Caco-2 (cell line): ENCODE results near the gene HBEGF. TPM values are rescaled to one million over a fixed set of nuclear protein-coding genes. Genes with fewer than 3 reads are reported as not detected.

ENCODE experiments used
- BruUV-seq: library from RNA; stranded (reverse); fragments of 400-500 nt; replicated peaks from 2 replicates; lab custom pipeline; 2021; lab: Mats Ljungman, UMichigan
- CTCF ChIA-PET: fragments of 300-600 bp; sonication (Branson Sonifier 250); formaldehyde crosslinking; loops from one replicate; lab custom pipeline; 2022; ENCODE audit warnings: antibody characterized with exemption; lab: Charles Lee
- POLR2A ChIA-PET: fragments of 300-600 bp; sonication (Branson Sonifier 250); formaldehyde crosslinking; loops from one replicate; lab custom pipeline; 2022; ENCODE audit warnings: antibody characterized with exemption; lab: Charles Lee
- DNase-seq, 2 experiments: peaks; one replicate each; pipeline versions ENCODE4 v3.0.0 to v3.0.0-alpha.2; 2020 to 2022
- H3K27me3 ChIP-seq: replicated peaks from 2 replicates; pipeline ENCODE4 v1.6.0; 2011; ENCODE audit warnings: low read length; ENCODE audit not compliant: control insufficient read depth, insufficient read depth
- H3K36me3 ChIP-seq: 2 replicates; pipeline ENCODE4 v1.5.1; 2011; ENCODE audit warnings: low read length; ENCODE audit not compliant: control insufficient read depth, insufficient read depth
- H3K4me1 ChIP-seq: fragments of 250-450 bp; sonication (Bioruptor Pico); 2 replicates; pipeline ENCODE4 v1.5.1; 2020; ENCODE audit warnings: mild to moderate bottlenecking
- H3K4me3 ChIP-seq: 2 replicates; pipeline ENCODE4 v1.5.1; 2011; ENCODE audit warnings: low read depth, mild to moderate bottlenecking, control low read depth, low read length
- H3K9me3 ChIP-seq: fragments of 250-450 bp; sonication (Bioruptor Pico); 2 replicates; pipeline ENCODE4 v1.5.1; 2020; ENCODE audit warnings: mild to moderate bottlenecking, moderate library complexity
- H3K27ac Mint-ChIP-seq: one replicate; pipeline ENCODE4 v1.8.0; 2022; ENCODE audit warnings: mixed read lengths; ENCODE audit not compliant: unreplicated experiment
- H3K27me3 Mint-ChIP-seq: one replicate; pipeline ENCODE4 v1.8.0; 2022; ENCODE audit warnings: mixed read lengths; ENCODE audit not compliant: insufficient read depth, unreplicated experiment
- H3K36me3 Mint-ChIP-seq: one replicate; pipeline ENCODE4 v1.8.0; 2022; ENCODE audit warnings: mild to moderate bottlenecking, mixed read lengths; ENCODE audit not compliant: insufficient read depth, unreplicated experiment
- H3K4me1 Mint-ChIP-seq: one replicate; pipeline ENCODE4 v1.8.0; 2022; ENCODE audit warnings: low read depth, mixed read lengths; ENCODE audit not compliant: unreplicated experiment
- H3K4me3 Mint-ChIP-seq: one replicate; pipeline ENCODE4 v1.8.0; 2022; ENCODE audit warnings: mild to moderate bottlenecking, moderate library complexity, mixed read lengths; ENCODE audit not compliant: unreplicated experiment
- H3K9me3 Mint-ChIP-seq: one replicate; pipeline ENCODE4 v1.8.0; 2022; ENCODE audit warnings: mixed read lengths; ENCODE audit not compliant: unreplicated experiment
- CTCF ChIP-seq, 2 experiments: fragments of 200-600 bp in 1 of 2; IDR thresholded peaks; 1 replicate in 1 of 2; 2 replicates in 1 of 2; pipeline versions ENCODE4 v1.5.1 to v1.8.0; 2011 to 2022; ENCODE audit warnings: antibody characterized with exemption in 1 of 2, control low read depth in 1 of 2, inconsistent platforms in 1 of 2, low read depth in 1 of 2, low read length in 1 of 2, mild to moderate bottlenecking in 1 of 2, moderate library complexity in 1 of 2; ENCODE audit not compliant: insufficient read depth in 1 of 2, severe bottlenecking in 1 of 2, unreplicated experiment in 1 of 2
- intact Hi-C: fragments of 100-400 bp; cut with micrococcal nuclease; formaldehyde crosslinking; loops from one replicate; pipeline ENCODE4 v1.10.0; 2022; ENCODE audit not compliant: unreplicated experiment
- total RNA-seq: library from RNA; stranded (reverse); gene quantifications from 2 replicates; pipeline ENCODE4 v1.2.3, GENCODE V29; 2022

The HBEGF gene
- total RNA-seq, 1 experiment from 2014 or later, result 5.8 TPM

GRCh38 chr5:140342896-140343295 lies 3.5 kb downstream of the HBEGF start:
- TF ChIP-seq CTCF (IDR thresholded peaks at IDR 0.05; ENCODE audit: insufficient read depth in 1 of 2, low read depth in 1 of 2, low read length in 1 of 2, severe bottlenecking in 1 of 2, unreplicated experiment in 1 of 2), result no peak
- Mint-ChIP-seq H3K4me1 (peaks cover 11% of the 10 kb centered on the region), H3K9me3 (no peaks in the 10 kb centered on the region), H3K27ac (no peak overlapping the region), H3K27me3 (no peaks in the 10 kb centered on the region), H3K4me3 (no peak overlapping the region), H3K36me3 (peaks cover 20% of the 10 kb centered on the region)
- no TSS peak for BruUV-seq
- CTCF ChIA-PET, result no interaction called here
- Histone ChIP-seq H3K4me1 (peaks cover 23% of the 10 kb centered on the region), H3K9me3 (no peaks in the 10 kb centered on the region), H3K36me3 (no peaks in the 10 kb centered on the region; the same call in none of the 2 replicates), H3K27me3 (no peaks in the 10 kb centered on the region), H3K4me3 (no peak overlapping the region)
- intact Hi-C loops, result no loop called here
- DNase-seq, result no peak
- POLR2A ChIA-PET, result no interaction called here

GRCh38 chr5:140342287-140342686 lies 4.1 kb downstream of the HBEGF start:
- Mint-ChIP-seq H3K27me3 (no peaks in the 10 kb centered on the region), H3K9me3 (no peaks in the 10 kb centered on the region), H3K27ac (no peak overlapping the region), H3K36me3 (peaks cover 20% of the 10 kb centered on the region), H3K4me3 (no peak overlapping the region), H3K4me1 (peaks cover 11% of the 10 kb centered on the region)
- intact Hi-C loops, result no loop called here
- CTCF ChIA-PET, result no interaction called here
- Histone ChIP-seq H3K4me3 (no peak overlapping the region), H3K27me3 (no peaks in the 10 kb centered on the region), H3K4me1 (peaks cover 20% of the 10 kb centered on the region), H3K9me3 (no peaks in the 10 kb centered on the region), H3K36me3 (no peaks in the 10 kb centered on the region; the same call in none of the 2 replicates)
- BruUV-seq, result no TSS peak
- POLR2A ChIA-PET, result no interaction called here
- no peak for TF ChIP-seq CTCF (IDR thresholded peaks at IDR 0.05; ENCODE audit: insufficient read depth in 1 of 2, low read depth in 1 of 2, low read length in 1 of 2, severe bottlenecking in 1 of 2, unreplicated experiment in 1 of 2)
- DNase-seq, result no peak

GRCh38 chr5:140341591-140341990 lies 4.8 kb downstream of the HBEGF start:
- no peaks in the 10 kb centered on the region for H3K9me3 ChIP-seq
- POLR2A ChIA-PET, result no interaction called here
- H3K27ac Mint-ChIP-seq, result no peak overlapping the region
- H3K27me3 ChIP-seq, result no peaks in the 10 kb centered on the region
- no peaks in the 10 kb centered on the region for H3K9me3 Mint-ChIP-seq
- intact Hi-C loops, result no loop called here
- no TSS peak for BruUV-seq
- CTCF ChIA-PET, result no interaction called here
- peaks cover 20% of the 10 kb centered on the region for H3K36me3 Mint-ChIP-seq
- H3K27me3 Mint-ChIP-seq, result no peaks in the 10 kb centered on the region
- H3K4me1 ChIP-seq, result peaks cover 15% of the 10 kb centered on the region
- no peak for DNase-seq
- no peaks in the 10 kb centered on the region; the same call in none of the 2 replicates for H3K36me3 ChIP-seq
- TF ChIP-seq CTCF (IDR thresholded peaks at IDR 0.05; ENCODE audit: insufficient read depth in 1 of 2, low read depth in 1 of 2, low read length in 1 of 2, severe bottlenecking in 1 of 2, unreplicated experiment in 1 of 2), result no peak
- peaks cover 11% of the 10 kb centered on the region for H3K4me1 Mint-ChIP-seq
- H3K4me3 Mint-ChIP-seq, result no peak overlapping the region
- no peak overlapping the region for H3K4me3 ChIP-seq
